CD4-positive, alpha-beta T cell treated with Interleukin-15 for 1 hour (primary cell): Measurements from ENCODE around the gene WBP1L.
A peak's percentile ranks its signal among the peaks of the same experiment; 100 is the strongest.
"Not testable (repeated sequence)": the region's sequence is repeated elsewhere in the genome, so short reads cannot be mapped to it uniquely, and the experiment has no call there.

Experiments
- DNase-seq: peaks from one replicate; pipeline ENCODE4 v3.0.0-alpha.2; 2020

The WBP1L gene

GRCh38 chr10:102813017-102813541, 69.3 kb downstream of the WBP1L start:
- no peak for DNase-seq

- DNase-seq = no peak
These were observed 70.1 kb downstream of the WBP1L start for GRCh38 chr10:102813734-102814452.

GRCh38 chr10:102814453-102814871, 70.7 kb downstream of the WBP1L start:
- DNase-seq = no peak

GRCh38 chr10:102814873-102815661, 71.3 kb downstream of the WBP1L start:
- peak; percentile 24 for DNase-seq

GRCh38 chr10:102815790-102816549, 72.2 kb downstream of the WBP1L start:
- peak; percentile 60 for DNase-seq

- DNase-seq = no peak
These were observed 73.4 kb downstream of the WBP1L start for GRCh38 chr10:102817175-102817574.

- peak; percentile 68 for DNase-seq
These were observed 75.3 kb downstream of the WBP1L start for GRCh38 chr10:102819054-102819453.

GRCh38 chr10:102820008-102820407, 76.3 kb downstream of the WBP1L start:
- DNase-seq = not testable (repeated sequence)

GRCh38 chr10:102822222-102822621, 78.5 kb downstream of the WBP1L start:
- DNase-seq = no peak

- DNase-seq = no peak
These were observed 80.9 kb downstream of the WBP1L start for GRCh38 chr10:102824664-102825063.

GRCh38 chr10:102826148-102826796, 82.5 kb downstream of the WBP1L start:
- DNase-seq = no peak

GRCh38 chr10:102827597-102827975, 83.8 kb downstream of the WBP1L start:
- no peak for DNase-seq

GRCh38 chr10:102831322-102832071, 87.7 kb downstream of the WBP1L start:
- no peak for DNase-seq

- no peak for DNase-seq
These were observed 88.5 kb downstream of the WBP1L start for GRCh38 chr10:102832248-102832647.

- DNase-seq = no peak
These were observed 89.2 kb downstream of the WBP1L start for GRCh38 chr10:102832987-102833386.

GRCh38 chr10:102834143-102834542, 90.4 kb downstream of the WBP1L start:
- DNase-seq = no peak

- peak; percentile 71 for DNase-seq
These were observed 91.3 kb downstream of the WBP1L start for GRCh38 chr10:102835007-102835482.

GRCh38 chr10:102837230-102837721, 93.5 kb downstream of the WBP1L start, which contains the start of gene CYP17A1:
Gene CYP17A1 (minus strand): TSS chr10:102837413. CDS start chr10:102837361, 52 bp downstream.
- no peak for DNase-seq

- not testable (repeated sequence) for DNase-seq
These were observed 94.7 kb downstream of the WBP1L start for GRCh38 chr10:102838276-102838927.

- DNase-seq = no peak
These were observed 98.1 kb downstream of the WBP1L start for GRCh38 chr10:102841827-102842345.

- DNase-seq = not testable (repeated sequence)
These were observed 99.4 kb downstream of the WBP1L start for GRCh38 chr10:102843139-102843538.
